ENCODE data around the gene WHAMM. TPM values are rescaled to one million over a fixed set of nuclear protein-coding genes. Genes with fewer than 3 reads are reported as not detected.

The WHAMM gene
- total RNA-seq, 2 experiments from 2014 or later: 13.8 to 14.5 TPM

- Mint-ChIP-seq H3K27me3 (no peaks in the 10 kb centered on the region), H3K4me3 (no peak overlapping the region), H3K9me3 (no peaks in the 10 kb centered on the region), H3K36me3 (ENCODE audit: low read depth) (peaks cover 81% of the 10 kb centered on the region), H3K27ac (peak overlapping the region; percentile 89), H3K4me1 (peaks cover 35% of the 10 kb centered on the region)
- POLR2A ChIA-PET: interaction anchor here (0.6 to 0.8 kb wide), 2 partner anchors 22 to 23 kb away, joined by 3 to 4 read pairs; no protein-coding TSS in a partner anchor
- CTCF ChIA-PET: interaction anchor here (0.7 to 1.2 kb wide), 2 partner anchors 23 to 24 kb away, joined by 3 to 4 read pairs; partner anchors contain the start of gene WHAMM
- no peak for DNase-seq
These were observed 23.4 kb downstream of the WHAMM start for GRCh38 chr15:82832601-82833361.

DNA sequence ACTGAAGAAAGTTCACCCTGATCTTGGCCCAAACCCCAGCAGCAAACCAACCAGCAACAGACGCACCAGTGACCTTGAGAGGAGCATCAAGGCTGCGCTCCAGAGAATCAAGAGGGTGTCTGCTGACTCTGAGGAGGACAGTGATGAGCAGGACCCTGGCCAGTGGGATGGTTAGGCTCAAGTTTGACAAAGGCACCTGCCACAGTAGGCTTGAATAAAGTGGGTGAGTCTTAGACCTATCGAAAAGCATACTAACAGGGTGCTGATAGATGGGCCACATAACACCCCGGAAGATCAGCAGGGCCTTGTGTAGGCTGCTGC is 23.9 kb downstream of the WHAMM start:
- POLR2A ChIA-PET: interaction anchor here (0.8 kb wide), 1 partner anchor 22 kb away, joined by 3 read pairs; no protein-coding TSS in a partner anchor

DNA sequence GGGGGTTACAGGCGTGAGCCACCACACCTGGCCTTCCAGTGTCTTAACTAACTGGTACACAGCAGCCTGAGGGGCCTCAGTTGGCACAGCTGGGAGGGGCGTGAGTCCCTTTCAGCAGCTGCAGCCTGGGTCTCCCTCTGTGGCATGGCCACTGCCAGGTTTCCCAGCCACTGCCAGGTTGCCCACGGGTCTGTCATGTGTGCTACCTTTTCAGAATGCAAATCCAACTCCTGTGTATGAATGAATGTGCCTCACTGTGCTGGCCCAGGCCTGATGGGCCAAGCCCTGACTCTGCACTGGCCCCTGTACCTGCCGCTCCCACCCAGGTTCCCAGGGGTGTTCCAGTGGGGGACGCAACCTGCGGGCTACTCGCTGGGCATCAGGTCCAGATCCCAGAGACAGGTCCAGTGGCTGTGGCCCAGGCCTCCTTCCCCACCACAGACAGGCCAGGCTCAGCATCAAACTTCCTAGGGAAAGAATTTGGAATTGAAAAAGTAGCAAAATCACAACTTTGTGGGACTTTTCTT is 26.0 kb downstream of the WHAMM start:
- POLR2A ChIA-PET: no interaction called here
- Mint-ChIP-seq H3K36me3 (ENCODE audit: low read depth) (peaks cover 67% of the 10 kb centered on the region), H3K27me3 (peaks cover 3% of the 10 kb centered on the region), H3K4me3 (no peak overlapping the region), H3K27ac (no peak overlapping the region), H3K4me1 (peaks cover 30% of the 10 kb centered on the region), H3K9me3 (no peaks in the 10 kb centered on the region)
- CTCF ChIA-PET: no interaction called here
- no peak for DNase-seq

More for the DNA sequence above, 23.9 kb downstream of the WHAMM start:
- CTCF ChIA-PET: interaction anchor here (0.7 to 1.2 kb wide), 3 partner anchors 20 to 24 kb away, joined by 3 to 4 read pairs (median 3); partner anchors contain the start of gene WHAMM
- no peaks in the 10 kb centered on the region for H3K27me3 Mint-ChIP-seq
- H3K36me3 Mint-ChIP-seq (ENCODE audit: low read depth): peaks cover 81% of the 10 kb centered on the region
- H3K4me3 Mint-ChIP-seq: no peak overlapping the region
- H3K4me1 Mint-ChIP-seq: peaks cover 35% of the 10 kb centered on the region
- H3K9me3 Mint-ChIP-seq: no peaks in the 10 kb centered on the region
- DNase-seq: no peak
- H3K27ac Mint-ChIP-seq: peak overlapping the region; percentile 89

GRCh38 chr15:82838096-82838735 is 28.8 kb downstream of the WHAMM start:
- no peak for DNase-seq
- H3K4me1 Mint-ChIP-seq: peaks cover 2% of the 10 kb centered on the region
- ChIA-PET CTCF (interaction anchor here (1.1 to 1.6 kb wide), 2 partner anchors 12 to 165 kb away, joined by 3 to 4 read pairs; no protein-coding TSS in a partner anchor), POLR2A (no interaction called here)
- peaks cover 40% of the 10 kb centered on the region for H3K36me3 Mint-ChIP-seq (ENCODE audit: low read depth)
- H3K9me3 Mint-ChIP-seq: no peaks in the 10 kb centered on the region
- H3K4me3 Mint-ChIP-seq: no peak overlapping the region
- H3K27ac Mint-ChIP-seq: no peak overlapping the region
- H3K27me3 Mint-ChIP-seq: peaks cover 3% of the 10 kb centered on the region

- Mint-ChIP-seq H3K27me3 (peaks cover 9% of the 10 kb centered on the region), H3K27ac (no peak overlapping the region), H3K36me3 (ENCODE audit: low read depth) (peaks cover 31% of the 10 kb centered on the region), H3K9me3 (no peaks in the 10 kb centered on the region), H3K4me1 (no peaks in the 10 kb centered on the region), H3K4me3 (no peak overlapping the region)
- CTCF ChIA-PET: interaction anchor here (0.6 to 1.6 kb wide), 3 partner anchors 11 to 164 kb away, joined by 3 to 4 read pairs (median 4); no protein-coding TSS in a partner anchor
- DNase-seq: no peak
- POLR2A ChIA-PET: interaction anchor here (0.6 to 0.8 kb wide), 2 partner anchors 48 to 147 kb away, joined by 4 to 5 read pairs; partner anchors contain the start of gene RAMAC
These were observed 29.7 kb downstream of the WHAMM start for GRCh38 chr15:82839136-82839535.

GRCh38 chr15:82840166-82840565 is 30.7 kb downstream of the WHAMM start:
- POLR2A ChIA-PET: no interaction called here
- CTCF ChIA-PET: no interaction called here
- no peak overlapping the region for H3K4me3 Mint-ChIP-seq

DNA sequence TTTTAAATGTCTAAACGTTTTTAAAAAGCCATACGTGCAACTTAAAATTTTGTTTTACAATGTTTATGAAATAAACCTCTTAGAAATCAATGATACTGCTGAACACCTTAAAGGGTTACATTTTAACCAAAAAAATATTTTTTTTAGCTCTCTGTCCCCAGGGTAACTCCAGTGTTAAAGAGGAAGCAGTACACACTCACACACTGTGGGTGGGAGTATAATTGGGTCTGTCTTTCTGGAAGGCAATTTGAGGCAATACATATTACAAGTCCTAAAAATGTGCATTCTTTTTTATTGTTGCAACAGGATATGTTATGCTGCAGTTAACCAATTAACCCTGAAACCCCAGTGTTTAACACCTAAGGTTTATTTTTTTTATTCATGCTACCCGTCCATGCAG is 34.1 kb downstream of the WHAMM start:
- DNase-seq: no peak
- CTCF ChIA-PET: no interaction called here
- Mint-ChIP-seq H3K9me3 (no peaks in the 10 kb centered on the region), H3K36me3 (ENCODE audit: low read depth) (peaks cover 2% of the 10 kb centered on the region), H3K4me1 (peaks cover 6% of the 10 kb centered on the region), H3K27ac (no peak overlapping the region), H3K4me3 (no peak overlapping the region), H3K27me3 (peaks cover 23% of the 10 kb centered on the region)
- POLR2A ChIA-PET: interaction anchor here (0.7 kb wide), 1 partner anchor 10 kb away, joined by 14 read pairs; no protein-coding TSS in a partner anchor

More at GRCh38 chr15:82840166-82840565, 30.7 kb downstream of the WHAMM start:
- peaks cover 6% of the 10 kb centered on the region for H3K4me1 Mint-ChIP-seq
- peaks cover 15% of the 10 kb centered on the region for H3K27me3 Mint-ChIP-seq
- H3K27ac Mint-ChIP-seq: no peak overlapping the region
- H3K36me3 Mint-ChIP-seq (ENCODE audit: low read depth): peaks cover 30% of the 10 kb centered on the region
- H3K9me3 Mint-ChIP-seq: no peaks in the 10 kb centered on the region
- no peak for DNase-seq

GRCh38 chr15:82845686-82846085 is 36.3 kb downstream of the WHAMM start:
- CTCF ChIA-PET: interaction anchor here (0.6 kb wide), 1 partner anchor 1890 kb away, joined by 3 read pairs; no protein-coding TSS in a partner anchor

GRCh38 chr15:82846621-82847020 is 37.2 kb downstream of the WHAMM start:
- no peaks in the 10 kb centered on the region for H3K9me3 Mint-ChIP-seq
- ChIA-PET POLR2A (no interaction called here), CTCF (interaction anchor here (1.9 kb wide), 1 partner anchor 153 kb away, joined by 7 read pairs; no protein-coding TSS in a partner anchor)
- no peak overlapping the region for H3K4me3 Mint-ChIP-seq
- peaks cover 17% of the 10 kb centered on the region for H3K4me1 Mint-ChIP-seq
- H3K36me3 Mint-ChIP-seq (ENCODE audit: low read depth): peaks cover 2% of the 10 kb centered on the region
- H3K27ac Mint-ChIP-seq: no peak overlapping the region
- H3K27me3 Mint-ChIP-seq: peaks cover 20% of the 10 kb centered on the region
- no peak for DNase-seq

More at GRCh38 chr15:82845686-82846085, 36.3 kb downstream of the WHAMM start:
- Mint-ChIP-seq H3K4me1 (peaks cover 15% of the 10 kb centered on the region), H3K27me3 (peaks cover 20% of the 10 kb centered on the region), H3K9me3 (no peaks in the 10 kb centered on the region), H3K4me3 (no peak overlapping the region), H3K27ac (no peak overlapping the region), H3K36me3 (ENCODE audit: low read depth) (peaks cover 2% of the 10 kb centered on the region)
- no peak for DNase-seq
- POLR2A ChIA-PET: no interaction called here

- Mint-ChIP-seq H3K36me3 (ENCODE audit: low read depth) (peaks cover 2% of the 10 kb centered on the region), H3K4me3 (no peak overlapping the region), H3K27ac (no peak overlapping the region), H3K4me1 (peaks cover 17% of the 10 kb centered on the region), H3K27me3 (peaks cover 20% of the 10 kb centered on the region), H3K9me3 (no peaks in the 10 kb centered on the region)
- ChIA-PET POLR2A (no interaction called here), CTCF (interaction anchor here (1.9 kb wide), 1 partner anchor 152 kb away, joined by 7 read pairs; no protein-coding TSS in a partner anchor)
- DNase-seq: no peak
These were observed 38.3 kb downstream of the WHAMM start for GRCh38 chr15:82847703-82848102.

DNA sequence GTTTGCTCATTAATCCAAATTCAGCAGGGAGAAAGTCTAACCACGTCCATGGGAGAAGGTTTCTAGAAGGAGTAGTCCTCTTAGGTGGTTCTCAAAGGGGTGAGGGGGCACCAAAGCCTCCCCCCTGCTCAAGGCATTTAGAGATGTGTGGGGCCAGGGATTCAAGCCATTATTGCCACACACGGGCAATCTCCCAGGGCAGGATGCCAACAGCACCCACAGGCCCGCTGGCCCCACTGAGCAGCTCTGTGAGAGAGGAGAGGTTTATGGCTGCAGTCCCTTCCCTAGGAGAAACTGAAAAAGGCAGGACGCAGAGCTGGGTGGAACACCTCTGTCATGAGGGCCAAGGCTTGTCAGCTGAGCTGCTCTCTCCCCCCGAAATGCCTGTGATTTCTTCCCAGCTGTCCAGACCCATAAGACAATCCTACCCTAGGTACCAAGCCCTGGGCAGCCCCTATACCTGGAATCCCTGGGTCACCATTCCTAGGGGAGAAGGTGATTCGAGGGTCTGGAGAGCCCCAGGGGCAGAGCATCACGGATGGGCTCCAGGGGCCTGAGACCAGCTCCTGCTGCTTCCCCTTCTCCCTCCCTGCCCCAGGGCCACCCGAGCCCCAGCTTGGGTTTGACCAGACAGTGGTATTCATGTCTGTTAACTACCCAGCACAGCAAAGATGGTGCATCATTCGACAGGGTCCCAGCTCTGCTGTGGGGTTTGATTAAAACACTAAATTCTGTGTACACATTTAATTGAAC is 39.0 kb downstream of the WHAMM start:
- Mint-ChIP-seq H3K36me3 (ENCODE audit: low read depth) (peaks cover 2% of the 10 kb centered on the region), H3K27me3 (peaks cover 20% of the 10 kb centered on the region), H3K4me3 (no peak overlapping the region), H3K27ac (no peak overlapping the region), H3K4me1 (peaks cover 25% of the 10 kb centered on the region), H3K9me3 (no peaks in the 10 kb centered on the region)
- POLR2A ChIA-PET: no interaction called here
- CTCF ChIA-PET: interaction anchor here (1.6 to 1.9 kb wide), 3 partner anchors 152 to 163 kb away, joined by 7 to 9 read pairs (median 9); partner anchors contain the start of gene C15orf40
- no peak for DNase-seq
